Endodermal cell (in vitro differentiated cells): ENCODE data around the gene R3HCC1L. TPM values are rescaled to one million over a fixed set of nuclear protein-coding genes. Genes with fewer than 3 reads are reported as not detected.

Experiments
- DNase-seq: peaks from one replicate; pipeline ENCODE4 v3.0.0-alpha.2; 2017
- H3K27ac ChIP-seq: 2 replicates; pipeline ENCODE4 v1.5.1; 2013; ENCODE audit warnings: mild to moderate bottlenecking, low read depth, low read length, moderate library complexity
- H3K27me3 ChIP-seq: 2 replicates; pipeline ENCODE4 v1.6.1; 2013; ENCODE audit warnings: mild to moderate bottlenecking, low read length, moderate library complexity; ENCODE audit not compliant: insufficient read depth, control insufficient read depth, poor library complexity, severe bottlenecking
- H3K36me3 ChIP-seq: 2 replicates; pipeline ENCODE4 v1.7.0; 2013; ENCODE audit warnings: mild to moderate bottlenecking, low read length, moderate library complexity; ENCODE audit not compliant: control insufficient read depth, insufficient read depth
- H3K4me1 ChIP-seq: one replicate; pipeline ENCODE4 v1.7.0; 2013; ENCODE audit warnings: low read length; ENCODE audit not compliant: control insufficient read depth, insufficient read depth
- H3K4me3 ChIP-seq: 2 replicates; pipeline ENCODE4 v1.5.1; 2013; ENCODE audit warnings: mild to moderate bottlenecking, low read length, moderate library complexity
- H3K9ac ChIP-seq: 2 replicates; pipeline ENCODE4 v1.6.1; 2013; ENCODE audit warnings: mild to moderate bottlenecking, low read length, moderate library complexity; ENCODE audit not compliant: poor library complexity, severe bottlenecking; ENCODE audit errors: extremely low read depth
- H3K9me3 ChIP-seq: 2 replicates; pipeline ENCODE4 v1.6.1; 2013; ENCODE audit warnings: mild to moderate bottlenecking, low read length, moderate library complexity; ENCODE audit not compliant: control insufficient read depth
- H3K27ac Mint-ChIP-seq: 2 replicates; pipeline ENCODE4 v1.8.0; 2020; ENCODE audit warnings: mixed read lengths
- H3K27me3 Mint-ChIP-seq: 2 replicates; pipeline ENCODE4 v1.8.0; 2021; ENCODE audit warnings: mild to moderate bottlenecking, mixed read lengths; ENCODE audit not compliant: insufficient read depth
- H3K36me3 Mint-ChIP-seq: 2 replicates; pipeline ENCODE4 v1.8.0; 2020; ENCODE audit warnings: low read depth, mixed read lengths
- H3K4me1 Mint-ChIP-seq: 2 replicates; pipeline ENCODE4 v1.8.0; 2020; ENCODE audit warnings: mixed read lengths
- H3K4me3 Mint-ChIP-seq: 2 replicates; pipeline ENCODE4 v1.8.0; 2020; ENCODE audit warnings: mild to moderate bottlenecking, moderate library complexity, mixed read lengths
- H3K9me3 Mint-ChIP-seq: 2 replicates; pipeline ENCODE4 v1.8.0; 2020; ENCODE audit warnings: mild to moderate bottlenecking, mixed read lengths
- CTCF ChIP-seq: fragments of 200-600 bp; sonication (generic); conservative IDR thresholded peaks from 2 replicates; pipeline ENCODE4 v1.5.0; 2021; ENCODE audit warnings: antibody characterized with exemption, mild to moderate bottlenecking
- WGBS, 2 experiments: methylation state at CpG; one replicate each; pipeline versions ENCODE4 v1.1.5 to v1.1.7; 2013; ENCODE audit warnings: missing lambda C conversion rate in 2 of 2, mixed read lengths in 1 of 2; ENCODE audit not compliant: insufficient coverage in 1 of 2, insufficient read length in 1 of 2; 5-methylcytosine and 5-hydroxymethylcytosine counted together
- total RNA-seq, 2 donors: library from RNA; stranded (reverse); fragmentation: NEBNext Ultra II Directional in 1 of 2; extraction: Animal tissue kit (Norgen Biotek cat#: 25700) in 1 of 2; gene quantifications; 2 replicates in 1 of 2; 3 replicates in 1 of 2; pipeline ENCODE4 v1.2.1, GENCODE V29; 2021

Gene R3HCC1L
- total RNA-seq, 2 donors from 2014 or later, result 16.1 to 18.1 TPM

- H3K4me1 ChIP-seq, result peaks cover 7% of the 10 kb centered on the region
- Mint-ChIP-seq H3K4me1 (peaks cover 17% of the 10 kb centered on the region), H3K27me3 (no peaks in the 10 kb centered on the region), H3K9me3 (no peaks in the 10 kb centered on the region), H3K4me3 (no peak overlapping the region), H3K36me3 (no peaks in the 10 kb centered on the region), H3K27ac (no peak overlapping the region)
- H3K9ac ChIP-seq, result no peak overlapping the region
- H3K9me3 ChIP-seq, result no peaks in the 10 kb centered on the region
- H3K4me3 ChIP-seq, result no peak overlapping the region
- no peaks in the 10 kb centered on the region for H3K36me3 ChIP-seq
- TF ChIP-seq CTCF, result no peak
- 86 to 88% methylated on average over 10 of the region's 10 CpGs for WGBS, 2 experiments
- no peaks in the 10 kb centered on the region for H3K27me3 ChIP-seq
- no peak overlapping the region for H3K27ac ChIP-seq
- no peak for DNase-seq
Observed at GRCh38 chr10:98096731-98097130, 37.7 kb upstream of the R3HCC1L start.

GRCh38 chr10:98097175-98097574, 37.3 kb upstream of the R3HCC1L start:
- TF ChIP-seq CTCF, result no peak
- no peak overlapping the region for H3K9ac ChIP-seq
- DNase-seq, result no peak
- H3K4me3 ChIP-seq, result no peak overlapping the region
- H3K27me3 ChIP-seq, result no peaks in the 10 kb centered on the region
- no peak overlapping the region for H3K4me3 Mint-ChIP-seq
- H3K36me3 ChIP-seq, result no peaks in the 10 kb centered on the region
- H3K27ac Mint-ChIP-seq, result no peak overlapping the region
- no peaks in the 10 kb centered on the region for H3K27me3 Mint-ChIP-seq
- H3K9me3 ChIP-seq, result no peaks in the 10 kb centered on the region
- H3K4me1 ChIP-seq, result peaks cover 7% of the 10 kb centered on the region
- no peak overlapping the region for H3K27ac ChIP-seq
- no peaks in the 10 kb centered on the region for H3K36me3 Mint-ChIP-seq
- WGBS, 2 experiments, result 66 to 87% methylated on average over 2 to 8 of the region's 8 CpGs
- no peaks in the 10 kb centered on the region for H3K9me3 Mint-ChIP-seq
- peaks cover 17% of the 10 kb centered on the region for H3K4me1 Mint-ChIP-seq

- peaks cover 7% of the 10 kb centered on the region for H3K4me1 ChIP-seq
- no peak overlapping the region for H3K27ac ChIP-seq
- DNase-seq, result no peak
- H3K36me3 Mint-ChIP-seq, result no peaks in the 10 kb centered on the region
- no peak overlapping the region for H3K4me3 Mint-ChIP-seq
- H3K27me3 ChIP-seq, result no peaks in the 10 kb centered on the region
- WGBS, 2 experiments, result 68 to 83% methylated on average over 6 of the region's 6 CpGs
- H3K4me1 Mint-ChIP-seq, result peaks cover 17% of the 10 kb centered on the region
- no peak overlapping the region for H3K27ac Mint-ChIP-seq
- no peaks in the 10 kb centered on the region for H3K36me3 ChIP-seq
- no peaks in the 10 kb centered on the region for H3K9me3 ChIP-seq
- no peak for TF ChIP-seq CTCF
- no peak overlapping the region for H3K4me3 ChIP-seq
- no peak overlapping the region for H3K9ac ChIP-seq
- H3K9me3 Mint-ChIP-seq, result no peaks in the 10 kb centered on the region
- H3K27me3 Mint-ChIP-seq, result no peaks in the 10 kb centered on the region
Observed at GRCh38 chr10:98097616-98098015, 36.8 kb upstream of the R3HCC1L start.
